ENCODE data around the gene CLCNKB. TPM values are rescaled to one million over a fixed set of nuclear protein-coding genes. Genes with fewer than 3 reads are reported as not detected.

CLCNKB gene
- total and polyA plus RNA-seq, 2 of the 13 experiments (the other 11 are each of a cell fraction or from before 2014, with no cell fraction given), result 0.04 TPM; not detected in 1

DNA sequence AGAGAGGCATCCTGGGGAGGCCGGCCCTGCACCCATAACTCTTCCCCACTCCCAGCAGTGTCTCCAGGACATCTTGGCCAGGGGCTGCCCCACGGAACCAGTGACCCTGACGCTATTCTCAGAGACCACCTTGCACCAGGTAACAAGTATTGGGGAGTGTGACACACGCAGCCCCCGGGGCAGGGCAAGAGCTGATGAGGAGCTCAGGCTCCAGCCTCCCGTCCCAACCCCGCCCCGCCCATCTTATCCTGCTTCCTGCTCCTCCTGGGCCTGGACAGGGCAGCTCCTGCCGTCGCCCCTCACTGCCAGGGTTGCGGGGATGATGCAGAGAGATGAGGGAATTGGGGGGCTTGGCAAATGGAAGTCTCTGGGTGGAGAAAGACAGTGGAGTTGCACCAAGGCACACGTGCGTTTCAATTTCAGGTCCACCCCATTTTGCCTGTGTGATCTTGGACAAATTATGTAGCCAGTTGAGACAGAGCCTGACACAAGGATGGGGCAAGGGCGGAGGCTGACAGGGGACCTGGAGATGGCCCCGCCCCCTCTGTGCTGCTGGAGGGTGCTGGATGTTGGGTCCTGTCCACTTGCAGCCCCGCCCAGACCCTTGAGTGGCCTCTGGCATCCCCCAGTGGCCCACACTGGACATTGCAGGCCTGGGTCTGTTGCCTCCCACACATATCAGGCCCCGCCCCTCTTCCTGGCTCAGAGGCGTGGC is 11.0 kb upstream of the CLCNKB start (continued):
- TF ChIP-seq SETDB1 (CRISPR knock-in tag; IDR thresholded peaks at IDR 0.05; ENCODE audit: borderline replicate concordance) (no peak), ZBTB44 (CRISPR knock-in tag; IDR thresholded peaks at IDR 0.05) (no peak), ZFP36 (IDR thresholded peaks at IDR 0.05; ENCODE audit: borderline replicate concordance, low read depth, low read length, partially characterized antibody) (no peak), HMGXB4 (CRISPR knock-in tag; IDR thresholded peaks at IDR 0.05; ENCODE audit: borderline replicate concordance in 1 of 2, low read depth in 1 of 2) (peak in 1 of 2 experiments; percentile 34; a peak in 1 of 4 replicates), SNRNP70 (IDR thresholded peaks at IDR 0.05; ENCODE audit: low read depth, low read length) (no peak), ZNF577 (CRISPR knock-in tag; IDR thresholded peaks at IDR 0.05; ENCODE audit: borderline replicate concordance, low read depth) (no peak), POLR2AphosphoS2 (IDR thresholded peaks at IDR 0.05; ENCODE audit: low read depth, low read length) (no peak)

Data from HepG2 (cell line).